ENCODE data around the gene ARHGEF19.

GRCh38 chr1:16246961-16247360, 34.5 kb upstream of the ARHGEF19 start:
- TF ChIP-seq, protein P1, sequence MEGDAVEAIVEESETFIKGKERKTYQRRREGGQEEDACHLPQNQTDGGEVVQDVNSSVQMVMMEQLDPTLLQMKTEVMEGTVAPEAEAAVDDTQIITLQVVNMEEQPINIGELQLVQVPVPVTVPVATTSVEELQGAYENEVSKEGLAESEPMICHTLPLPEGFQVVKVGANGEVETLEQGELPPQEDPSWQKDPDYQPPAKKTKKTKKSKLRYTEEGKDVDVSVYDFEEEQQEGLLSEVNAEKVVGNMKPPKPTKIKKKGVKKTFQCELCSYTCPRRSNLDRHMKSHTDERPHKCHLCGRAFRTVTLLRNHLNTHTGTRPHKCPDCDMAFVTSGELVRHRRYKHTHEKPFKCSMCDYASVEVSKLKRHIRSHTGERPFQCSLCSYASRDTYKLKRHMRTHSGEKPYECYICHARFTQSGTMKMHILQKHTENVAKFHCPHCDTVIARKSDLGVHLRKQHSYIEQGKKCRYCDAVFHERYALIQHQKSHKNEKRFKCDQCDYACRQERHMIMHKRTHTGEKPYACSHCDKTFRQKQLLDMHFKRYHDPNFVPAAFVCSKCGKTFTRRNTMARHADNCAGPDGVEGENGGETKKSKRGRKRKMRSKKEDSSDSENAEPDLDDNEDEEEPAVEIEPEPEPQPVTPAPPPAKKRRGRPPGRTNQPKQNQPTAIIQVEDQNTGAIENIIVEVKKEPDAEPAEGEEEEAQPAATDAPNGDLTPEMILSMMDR (IDR thresholded peaks at IDR 0.05; ENCODE audit: low read depth, low read length) = no peak
- TF ChIP-seq MYC (IDR thresholded peaks at IDR 0.05; ENCODE audit: low read depth, low read length) (no peak), POLR2A (IDR thresholded peaks at IDR 0.05; ENCODE audit: extremely low read depth, insufficient read length) (no peak)
